Activated CD8-positive, alpha-beta memory T cell treated with anti-CD3 and anti-CD28 coated beads, Interleukin-2, amount 50 U/mL, for 4 hours (primary cell): ENCODE measurements around the gene XYLT1.
"Not testable (repeated sequence)": the region's sequence is repeated elsewhere in the genome, so short reads cannot be mapped to it uniquely, and the experiment has no call there.

Experiments used
- DNase-seq: peaks from one replicate; pipeline ENCODE4 v3.0.0-alpha.2; 2020

XYLT1 gene, protein sequence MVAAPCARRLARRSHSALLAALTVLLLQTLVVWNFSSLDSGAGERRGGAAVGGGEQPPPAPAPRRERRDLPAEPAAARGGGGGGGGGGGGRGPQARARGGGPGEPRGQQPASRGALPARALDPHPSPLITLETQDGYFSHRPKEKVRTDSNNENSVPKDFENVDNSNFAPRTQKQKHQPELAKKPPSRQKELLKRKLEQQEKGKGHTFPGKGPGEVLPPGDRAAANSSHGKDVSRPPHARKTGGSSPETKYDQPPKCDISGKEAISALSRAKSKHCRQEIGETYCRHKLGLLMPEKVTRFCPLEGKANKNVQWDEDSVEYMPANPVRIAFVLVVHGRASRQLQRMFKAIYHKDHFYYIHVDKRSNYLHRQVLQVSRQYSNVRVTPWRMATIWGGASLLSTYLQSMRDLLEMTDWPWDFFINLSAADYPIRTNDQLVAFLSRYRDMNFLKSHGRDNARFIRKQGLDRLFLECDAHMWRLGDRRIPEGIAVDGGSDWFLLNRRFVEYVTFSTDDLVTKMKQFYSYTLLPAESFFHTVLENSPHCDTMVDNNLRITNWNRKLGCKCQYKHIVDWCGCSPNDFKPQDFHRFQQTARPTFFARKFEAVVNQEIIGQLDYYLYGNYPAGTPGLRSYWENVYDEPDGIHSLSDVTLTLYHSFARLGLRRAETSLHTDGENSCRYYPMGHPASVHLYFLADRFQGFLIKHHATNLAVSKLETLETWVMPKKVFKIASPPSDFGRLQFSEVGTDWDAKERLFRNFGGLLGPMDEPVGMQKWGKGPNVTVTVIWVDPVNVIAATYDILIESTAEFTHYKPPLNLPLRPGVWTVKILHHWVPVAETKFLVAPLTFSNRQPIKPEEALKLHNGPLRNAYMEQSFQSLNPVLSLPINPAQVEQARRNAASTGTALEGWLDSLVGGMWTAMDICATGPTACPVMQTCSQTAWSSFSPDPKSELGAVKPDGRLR

DNA sequence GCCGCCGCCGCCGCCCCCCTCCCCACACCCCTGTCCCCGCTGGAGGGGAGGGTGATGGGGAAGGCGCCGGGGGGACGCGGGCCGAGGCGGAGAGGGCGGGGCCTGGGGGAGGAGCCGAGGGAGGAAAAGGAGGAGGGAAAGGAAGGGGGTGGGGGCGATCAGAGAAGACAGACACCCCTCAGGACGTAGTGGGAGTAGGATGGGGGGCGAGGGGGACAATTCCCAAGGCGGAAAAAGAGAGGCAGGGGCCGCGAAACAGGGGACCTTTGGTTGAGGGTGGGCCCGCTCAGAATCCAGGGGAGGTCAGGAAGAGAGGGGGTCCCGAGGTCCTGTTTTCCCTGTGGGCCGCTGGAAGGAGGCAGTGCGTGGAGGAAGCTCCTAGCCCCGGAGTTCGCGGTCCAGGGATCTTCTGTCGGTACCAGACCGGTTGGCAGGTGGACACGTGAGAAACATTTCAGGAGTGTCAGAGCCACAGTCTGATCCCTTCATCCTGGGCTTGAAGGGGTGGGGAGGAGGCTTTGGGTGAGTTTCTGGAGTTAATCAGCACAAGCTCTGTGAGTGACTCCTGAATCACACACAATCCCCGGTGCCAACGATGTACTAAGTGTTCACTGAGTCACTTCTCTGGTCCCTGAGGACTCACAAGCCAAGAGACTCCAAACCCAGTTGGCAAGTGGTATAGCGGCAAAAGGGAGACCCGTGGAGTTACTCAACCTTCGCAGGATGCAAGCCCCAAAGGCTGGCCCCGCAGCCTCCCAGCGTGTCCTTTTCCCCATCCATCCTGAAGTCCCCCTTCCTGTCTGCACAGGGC is at the start of gene XYLT1:
TSS of gene XYLT1 (minus strand) at position 53 of the 811 bp plus-strand sequence. CDS start 164 bp downstream, outside the sequence.
- DNase-seq, result peak; percentile 59

DNA sequence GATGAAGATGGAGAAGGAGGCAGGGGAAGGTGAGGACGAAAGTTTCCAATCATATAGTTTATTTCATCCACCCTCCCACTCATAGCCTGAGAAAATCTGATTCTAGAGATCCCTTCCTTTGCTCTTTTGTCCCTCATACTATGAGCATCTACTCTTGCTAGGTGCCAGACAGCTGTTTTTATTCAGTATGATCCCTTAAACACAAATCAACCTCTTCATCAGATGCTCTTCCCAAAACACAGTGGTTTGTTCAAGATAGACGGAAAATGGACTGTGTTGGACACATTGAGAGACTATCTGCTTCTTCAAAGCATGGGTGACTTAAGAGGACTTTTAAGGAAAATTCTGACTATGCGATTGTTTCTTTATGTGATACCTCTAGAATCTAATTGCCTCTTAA is 49.4 kb upstream of the XYLT1 start:
- DNase-seq, result no peak

DNA sequence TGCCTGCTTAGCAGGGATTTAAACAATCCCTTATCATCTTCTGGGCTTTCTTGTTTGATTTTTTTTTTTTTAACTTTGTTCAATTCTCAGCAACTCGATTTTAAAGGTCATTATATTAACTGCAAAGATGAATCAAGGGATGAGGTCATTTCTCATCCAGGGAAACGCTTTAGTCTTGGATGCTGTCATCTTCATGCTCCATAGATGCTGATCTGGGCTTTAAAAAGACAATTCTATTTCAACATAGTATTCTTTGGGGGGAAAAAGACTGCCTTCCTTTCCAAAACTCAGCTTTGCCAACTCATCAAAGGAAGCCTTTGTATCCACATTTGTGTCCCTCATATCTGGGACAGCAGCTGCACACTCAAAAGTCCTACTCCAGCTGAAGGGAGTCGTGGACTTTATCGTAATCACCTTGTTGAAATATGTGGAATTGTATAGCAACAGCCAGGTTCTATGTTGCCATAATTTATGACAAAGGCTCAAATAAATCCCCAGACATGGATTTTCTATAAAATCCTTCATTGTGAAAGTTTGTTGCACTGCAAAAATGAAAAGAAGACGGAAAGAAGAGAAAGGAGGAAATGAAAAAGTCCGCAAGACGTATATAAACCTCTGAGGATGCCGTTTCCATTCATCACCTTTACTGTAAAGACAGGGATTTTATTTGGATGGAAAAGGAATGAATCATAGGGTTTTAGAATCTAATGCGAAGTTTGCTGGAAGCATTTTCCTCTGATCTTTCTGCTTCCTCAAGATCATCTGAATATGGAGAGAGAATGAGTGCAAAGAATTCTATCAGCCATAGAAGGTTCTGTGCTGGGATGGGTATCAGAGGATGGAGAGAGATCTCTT is 48.6 kb upstream of the XYLT1 start:
- DNase-seq, result no peak

DNA sequence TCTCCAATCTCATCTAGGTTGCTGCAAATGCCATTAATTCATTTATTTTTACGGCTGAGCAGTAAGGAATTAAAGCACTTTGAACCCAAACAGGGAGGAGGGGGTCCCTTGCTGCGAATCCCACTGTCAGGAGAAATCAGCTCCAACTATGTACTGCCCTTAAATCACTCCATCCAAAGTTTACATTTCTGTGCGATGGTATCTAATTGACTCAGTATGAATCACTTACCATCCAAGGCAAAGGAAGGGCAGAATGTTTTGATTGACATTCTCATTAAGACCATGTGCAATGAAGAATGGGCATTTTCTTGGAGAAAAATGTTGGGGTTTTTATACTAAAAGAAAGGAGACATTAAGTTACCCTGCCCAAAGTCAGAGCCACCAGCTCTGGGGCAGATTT is 47.7 kb upstream of the XYLT1 start:
- no peak for DNase-seq

DNA sequence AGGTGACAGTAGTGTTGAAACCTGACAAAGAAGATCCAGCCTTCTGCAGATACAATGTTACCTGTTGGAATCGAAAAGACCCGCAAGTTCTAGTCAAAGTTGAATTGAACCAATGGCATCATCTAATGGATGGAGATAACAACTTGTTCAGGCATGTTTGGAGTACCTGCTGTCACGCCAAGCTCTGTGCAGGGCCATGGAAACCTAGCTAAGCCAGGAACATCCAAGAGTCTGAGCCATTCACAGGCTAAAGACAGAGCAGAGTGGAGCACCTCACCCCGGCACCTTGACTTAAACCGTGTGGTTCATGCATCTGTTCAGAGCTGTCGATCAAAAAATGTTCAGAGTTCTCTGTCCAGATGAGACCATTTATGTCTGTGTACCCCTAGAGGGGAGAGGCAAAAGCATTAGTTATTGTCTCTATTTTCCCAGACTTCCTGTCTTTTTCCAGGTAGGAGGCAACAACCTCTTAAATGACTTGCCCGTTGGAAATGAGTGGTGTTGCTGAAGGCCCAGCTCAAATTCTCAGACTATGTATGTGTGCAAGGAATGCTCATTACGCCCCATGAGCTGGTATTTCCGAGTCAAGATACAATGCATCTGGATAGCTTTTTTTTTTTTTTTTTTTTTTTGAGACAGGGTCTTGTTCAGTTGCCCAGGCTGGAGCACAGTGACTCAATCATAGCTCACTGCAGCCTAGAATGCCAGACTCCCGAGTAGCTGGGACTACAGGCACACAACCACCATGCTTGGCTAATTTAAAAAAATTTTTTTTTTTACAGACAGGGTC is 44.9 kb upstream of the XYLT1 start:
- DNase-seq, result no peak

DNA sequence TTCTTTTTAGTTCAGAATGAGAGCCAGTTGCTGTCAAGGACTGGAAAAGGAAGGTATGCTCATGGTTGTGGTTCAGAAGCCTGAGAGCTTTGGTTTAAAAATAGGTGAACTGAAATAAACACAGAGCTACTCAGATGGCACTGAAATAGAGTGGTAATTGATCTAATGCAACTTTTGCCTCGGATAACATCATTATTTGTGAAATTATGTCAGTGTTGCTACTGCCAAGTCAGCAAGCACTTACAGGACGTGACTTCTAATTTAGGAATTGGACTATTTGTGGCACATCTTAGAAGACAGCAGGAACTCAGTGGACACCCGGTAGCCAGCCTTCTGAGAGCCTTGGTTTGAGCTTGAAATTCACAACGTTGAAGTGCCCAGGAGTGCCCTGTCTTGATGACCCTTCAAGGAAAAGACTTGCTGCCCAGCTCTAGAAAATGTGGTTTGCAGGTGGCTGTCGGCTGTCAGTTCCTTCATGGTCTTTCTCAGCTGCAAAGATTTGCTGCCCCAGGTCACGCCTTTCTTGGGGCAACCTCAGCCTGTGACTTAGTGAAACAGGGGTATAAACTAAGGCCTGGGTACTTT is 42.0 kb upstream of the XYLT1 start:
- no peak for DNase-seq

DNA sequence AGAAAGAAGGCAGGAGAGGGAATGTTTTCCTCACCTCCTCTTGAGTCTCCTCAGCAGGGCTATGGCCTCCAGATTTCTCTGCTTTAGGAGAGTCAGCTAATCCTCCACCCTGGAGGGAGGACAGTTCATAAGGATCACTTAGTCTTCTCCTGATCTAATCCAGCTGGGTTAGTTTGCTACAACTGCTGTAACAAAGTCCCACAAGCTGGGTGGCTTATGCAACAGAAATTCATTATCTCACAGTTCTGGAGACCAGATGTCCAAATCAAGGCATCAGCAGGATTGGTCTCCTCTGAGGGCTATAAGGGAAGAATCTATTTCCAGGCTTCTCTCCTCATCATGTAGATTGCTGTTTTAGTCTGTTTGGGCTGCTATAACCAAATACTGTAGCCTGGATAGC is 40.6 kb upstream of the XYLT1 start:
- no peak for DNase-seq

DNA sequence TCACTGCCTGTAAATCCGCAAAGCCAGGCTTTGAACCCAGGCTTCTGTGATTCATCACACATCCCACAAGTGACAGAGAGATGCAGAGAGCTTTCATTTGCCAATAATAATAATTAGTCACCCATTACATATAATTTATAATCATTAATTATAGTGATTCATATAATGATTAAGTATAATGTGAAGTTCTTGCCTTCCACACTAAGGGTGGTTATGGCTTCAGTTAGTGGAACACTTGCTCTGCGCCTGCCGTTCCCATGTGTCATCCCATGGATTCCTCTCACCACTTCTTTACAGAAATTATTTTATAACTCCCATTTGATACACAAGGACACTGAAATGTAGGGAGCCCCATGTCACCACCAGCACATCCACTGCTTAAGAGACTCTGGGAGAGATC is 39.8 kb upstream of the XYLT1 start:
- DNase-seq, result no peak

DNA sequence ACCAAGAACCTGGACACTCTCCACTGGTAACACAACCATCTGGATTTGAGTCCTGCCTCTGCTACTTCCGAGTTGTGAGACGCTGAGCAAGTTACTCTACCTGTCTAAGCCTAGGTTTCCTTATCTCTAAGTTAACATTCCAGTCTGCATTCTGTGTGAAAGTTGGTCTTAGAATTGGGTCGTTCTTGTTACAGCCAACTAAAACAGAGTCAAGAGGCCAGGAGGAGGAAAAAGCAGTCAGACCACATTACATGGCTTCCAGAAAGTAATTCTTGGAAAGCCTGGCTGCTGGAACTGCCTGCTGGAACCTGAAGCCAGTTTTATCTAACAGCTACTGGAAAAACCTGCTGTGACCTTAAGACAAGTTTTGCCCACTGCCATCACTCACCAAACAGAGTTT is 38.4 kb upstream of the XYLT1 start:
- no peak for DNase-seq

DNA sequence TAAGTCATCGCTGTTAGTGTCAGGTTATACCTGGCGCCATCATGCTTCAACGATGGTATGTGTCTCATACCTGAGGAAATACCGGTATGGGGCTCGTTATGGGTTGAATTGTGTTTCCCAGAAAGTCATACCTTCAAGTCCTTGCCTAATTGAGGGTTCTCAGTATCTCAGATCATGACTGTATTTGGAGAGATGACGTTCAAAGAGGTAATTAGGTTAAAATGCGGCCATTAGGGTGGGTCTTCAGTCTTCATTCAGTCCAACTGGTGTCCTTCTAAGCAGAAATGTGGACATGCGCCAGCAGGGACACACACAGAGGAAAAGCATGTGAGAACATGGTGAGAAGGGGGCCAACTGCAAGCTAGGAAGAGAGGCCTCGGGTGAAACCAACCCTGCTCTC is 37.5 kb upstream of the XYLT1 start:
- no peak for DNase-seq

DNA sequence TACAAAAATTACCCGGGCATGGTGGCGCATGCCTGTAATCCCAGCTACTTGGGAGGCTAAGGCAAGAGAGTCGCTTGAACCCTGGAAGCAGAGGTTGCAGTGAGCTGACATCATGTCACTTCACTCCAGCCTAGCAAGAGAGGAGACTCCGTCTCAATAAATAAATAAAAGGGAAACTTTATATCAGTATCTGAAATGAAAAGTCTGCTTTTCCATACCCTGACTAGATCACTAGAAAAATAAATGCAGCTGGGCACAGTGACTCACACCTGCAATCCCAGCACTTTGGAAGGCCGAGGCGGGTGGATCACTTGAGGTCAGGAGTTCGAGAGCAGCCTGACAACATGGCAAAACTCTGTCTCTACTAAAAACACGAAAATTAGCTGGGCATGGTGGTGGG is 36.8 kb upstream of the XYLT1 start:
- not testable (repeated sequence) for DNase-seq

DNA sequence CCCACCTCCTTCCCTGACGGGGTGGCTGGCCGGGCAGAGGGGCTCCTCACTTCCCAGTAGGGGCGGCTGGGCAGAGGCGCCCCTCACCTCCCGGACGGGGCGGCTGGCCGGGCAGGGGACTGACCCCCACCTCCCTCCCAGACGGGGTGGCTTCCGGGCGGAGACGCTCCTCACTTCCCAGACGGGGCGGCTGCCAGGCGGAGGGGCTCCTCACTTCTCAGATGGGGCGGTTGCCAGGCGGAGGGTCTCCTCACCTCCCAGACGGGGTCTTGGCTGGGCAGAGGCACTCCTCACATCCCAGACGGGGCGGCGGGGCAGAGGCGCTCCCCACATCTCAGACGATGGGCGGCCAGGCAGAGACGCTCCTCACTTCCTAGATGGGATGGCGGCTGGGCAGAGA is 35.1 kb upstream of the XYLT1 start:
- DNase-seq, result not testable (repeated sequence)

DNA sequence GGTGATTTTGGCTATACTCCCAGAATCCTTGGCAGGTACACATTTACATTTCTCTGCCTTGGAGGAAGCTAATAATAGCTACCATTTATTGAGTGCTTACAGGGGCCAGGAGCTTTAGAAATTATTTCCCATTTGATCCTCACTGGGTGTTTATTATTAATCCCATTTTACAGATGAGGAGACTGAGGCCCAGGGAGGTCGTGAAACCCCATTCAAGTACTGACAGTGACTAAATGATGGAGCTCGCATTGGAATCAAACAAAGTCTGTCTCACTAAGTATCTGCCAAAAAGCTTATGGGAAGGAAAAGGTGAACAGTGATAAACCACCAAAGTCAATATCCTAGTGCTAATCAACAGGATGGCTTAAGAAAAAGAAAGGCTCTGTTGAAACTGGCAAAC is 33.3 kb upstream of the XYLT1 start:
- no peak for DNase-seq

DNA sequence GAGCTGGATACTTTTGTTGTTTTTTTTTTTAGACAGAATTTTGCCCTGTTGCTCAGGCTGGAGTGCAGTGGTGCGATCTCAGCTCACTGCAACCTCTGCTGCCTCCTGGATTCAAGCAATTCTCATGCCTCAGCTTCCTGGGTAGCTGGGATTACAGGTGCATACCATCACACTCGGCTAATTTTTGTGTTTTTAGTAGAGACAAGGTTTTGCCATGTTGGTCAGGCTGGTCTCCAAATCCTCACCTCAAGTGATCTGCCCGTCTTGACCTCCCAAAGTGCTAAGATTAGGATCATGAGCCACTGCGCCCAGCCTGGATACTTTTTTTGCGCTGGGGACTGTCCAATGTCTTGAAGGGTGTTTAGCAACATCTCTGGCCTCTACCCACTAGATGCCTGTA is 32.6 kb upstream of the XYLT1 start:
- no peak for DNase-seq

DNA sequence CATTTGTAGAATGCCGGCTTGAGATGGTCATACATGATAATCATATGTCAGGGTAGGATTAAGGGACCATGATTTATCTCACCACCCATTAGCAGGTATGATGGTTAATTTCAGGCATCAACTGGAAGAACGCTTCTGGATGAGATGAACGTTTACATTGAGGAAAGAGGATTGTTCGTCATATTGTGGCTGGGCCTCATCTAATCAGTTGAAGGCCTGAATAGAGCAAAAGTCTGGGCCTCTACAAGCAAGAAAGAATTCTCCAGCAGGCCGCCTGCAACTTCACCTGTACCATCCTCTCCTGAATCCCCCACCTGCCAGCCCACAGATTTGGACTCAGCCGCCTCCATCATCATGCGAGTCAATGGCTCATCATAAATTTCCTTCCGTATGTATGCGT is 30.6 kb upstream of the XYLT1 start:
- no peak for DNase-seq

DNA sequence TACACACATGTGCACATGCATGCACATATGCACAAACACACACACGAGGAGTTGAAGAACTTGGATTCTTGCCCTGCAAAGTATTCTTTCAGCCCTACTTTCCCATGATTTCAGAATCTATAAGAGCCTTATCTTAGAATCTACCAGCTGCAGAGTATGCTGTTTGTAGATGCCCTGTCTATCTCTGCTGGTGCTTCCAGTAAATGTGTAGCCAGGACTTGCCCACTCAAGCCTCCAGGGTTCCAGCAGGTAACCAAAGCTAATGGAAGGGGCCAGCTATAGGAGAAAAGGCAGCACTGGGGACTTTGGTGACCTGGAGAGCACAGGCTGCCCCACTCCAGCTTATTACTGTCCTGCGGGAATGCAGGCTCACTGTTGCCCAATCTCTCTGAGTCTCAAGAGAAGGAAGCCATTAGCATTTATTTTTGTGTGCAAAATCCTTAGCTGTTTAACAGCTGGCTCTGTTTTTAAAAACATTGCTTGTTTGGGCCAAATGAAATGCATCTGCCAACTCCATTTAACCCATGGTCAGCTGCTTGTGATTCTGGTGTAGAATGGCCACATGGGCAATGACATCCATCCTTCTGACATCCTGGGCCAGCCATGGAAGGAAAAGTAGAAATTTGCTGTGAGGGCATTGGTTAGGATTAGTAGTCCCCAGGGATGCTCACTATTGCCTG is 28.6 kb upstream of the XYLT1 start:
- DNase-seq, result no peak

DNA sequence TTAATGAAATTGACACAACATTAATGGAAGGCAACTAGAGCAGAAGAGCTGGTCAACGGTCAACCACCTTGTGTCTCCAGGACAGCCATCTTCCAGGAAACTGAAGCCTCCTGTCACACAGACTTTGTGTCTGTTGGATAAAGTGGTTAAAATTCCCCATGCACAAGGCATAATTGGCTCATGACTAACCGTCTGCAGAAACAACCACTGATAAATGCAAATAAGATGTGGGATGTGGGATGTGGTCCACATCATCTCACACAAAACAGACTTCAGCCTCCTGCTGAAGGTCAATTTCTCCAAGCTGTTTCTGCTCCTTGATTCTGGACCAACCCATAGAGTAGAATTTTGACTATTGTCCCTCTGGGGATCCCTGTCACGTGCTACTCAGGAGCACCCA is 26.9 kb upstream of the XYLT1 start:
- no peak for DNase-seq

DNA sequence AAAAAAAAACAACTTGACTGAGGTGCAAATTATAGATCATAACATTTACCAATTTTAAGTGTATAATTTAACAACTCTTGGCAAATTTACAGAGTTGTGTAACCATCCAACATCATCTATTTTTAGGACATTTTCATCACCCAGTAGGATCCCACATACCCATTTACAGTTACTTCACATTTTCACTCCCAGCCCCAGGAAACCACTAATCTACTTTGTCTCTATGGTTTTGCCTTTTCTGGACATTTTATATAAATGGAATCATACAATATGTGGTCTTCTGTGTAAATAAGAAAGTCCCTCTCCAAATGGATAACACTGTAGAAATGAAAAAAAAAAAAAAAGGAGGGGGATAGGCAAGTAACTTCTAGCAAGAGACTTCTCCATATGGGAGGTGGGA is 26.1 kb upstream of the XYLT1 start:
- DNase-seq, result no peak

DNA sequence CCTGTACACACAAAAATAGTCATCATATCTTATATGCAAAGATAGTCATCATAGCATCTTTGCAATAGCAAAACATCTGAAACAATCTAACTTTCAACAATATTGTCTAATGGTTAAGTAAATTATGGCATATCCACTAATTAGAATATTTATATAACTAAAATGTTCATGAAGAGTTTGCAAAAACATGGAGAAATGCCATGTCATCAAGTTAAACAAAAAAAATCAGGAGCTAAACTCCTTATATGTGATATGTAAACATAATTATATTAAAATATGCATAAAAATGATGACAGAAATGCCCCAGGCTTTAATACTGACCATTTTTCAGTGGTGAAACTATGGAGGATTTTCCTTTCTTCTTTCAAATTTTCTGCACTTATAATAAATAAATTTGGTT is 22.3 kb upstream of the XYLT1 start:
- DNase-seq, result no peak

DNA sequence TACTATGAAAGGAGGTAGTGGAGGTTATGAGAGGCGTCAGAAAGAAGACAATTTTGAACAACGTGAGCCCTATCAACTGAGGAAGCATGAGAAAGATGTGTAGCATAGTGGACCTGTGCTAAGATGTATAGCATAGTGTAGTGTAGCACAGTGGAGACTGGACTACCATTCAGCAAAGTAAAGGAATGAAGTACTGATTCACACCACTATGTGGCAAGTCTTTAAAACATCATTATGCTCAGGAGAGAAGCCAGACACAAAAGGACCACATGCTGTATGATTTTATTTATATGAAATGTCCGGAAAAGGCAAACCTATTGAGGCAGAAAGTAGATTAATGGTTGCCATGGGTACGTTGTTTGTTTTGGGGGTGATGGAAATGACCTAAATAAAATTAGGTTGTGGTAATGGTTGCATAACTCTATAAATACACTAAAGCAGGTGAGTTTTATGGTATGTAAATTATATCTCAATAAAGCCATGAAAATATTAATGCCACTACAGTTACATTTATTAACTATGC is 20.4 kb upstream of the XYLT1 start:
- DNase-seq, result no peak
